GM23248 (cell line): ENCODE results near the gene ZNF48. TPM values are rescaled to one million over a fixed set of nuclear protein-coding genes. Genes with fewer than 3 reads are reported as not detected.

Experiments
- DNase-seq: peaks from one replicate; pipeline ENCODE4 v3.0.0-alpha.2; 2015
- H2AFZ ChIP-seq: fragments of 200-600 bp; sonication (generic); 2 replicates; pipeline ENCODE4 v1.6.1; 2016; ENCODE audit warnings: antibody characterized with exemption
- H3F3A ChIP-seq: fragments of 200-600 bp; sonication (generic); 2 replicates; pipeline ENCODE4 v1.6.1; 2016; ENCODE audit warnings: mild to moderate bottlenecking, antibody characterized with exemption, mixed run types; ENCODE audit not compliant: insufficient read depth
- H3K27ac ChIP-seq: fragments of 200-600 bp; sonication (generic); 2 replicates; pipeline ENCODE4 v1.5.1; 2016; ENCODE audit warnings: mild to moderate bottlenecking
- H3K27me3 ChIP-seq: fragments of 200-600 bp; sonication (generic); replicated peaks from 2 replicates; pipeline ENCODE4 v1.6.1; 2016; ENCODE audit warnings: mild to moderate bottlenecking; ENCODE audit not compliant: insufficient read depth
- H3K36me3 ChIP-seq: fragments of 200-600 bp; sonication (generic); 2 replicates; pipeline ENCODE4 v1.6.1; 2016; ENCODE audit warnings: low read depth, mild to moderate bottlenecking
- H3K4me1 ChIP-seq: fragments of 200-600 bp; sonication (generic); 2 replicates; pipeline ENCODE4 v1.6.1; 2016; ENCODE audit warnings: mild to moderate bottlenecking; ENCODE audit not compliant: insufficient read depth
- H3K4me2 ChIP-seq: fragments of 200-600 bp; sonication (generic); one replicate; pipeline ENCODE4 v1.6.1; 2016; ENCODE audit warnings: mild to moderate bottlenecking; ENCODE audit not compliant: unreplicated experiment
- H3K4me3 ChIP-seq: fragments of 200-600 bp; sonication (generic); 2 replicates; pipeline ENCODE4 v1.5.1; 2016; ENCODE audit warnings: mild to moderate bottlenecking
- H3K79me2 ChIP-seq: fragments of 200-600 bp; sonication (generic); 2 replicates; pipeline ENCODE4 v1.6.1; 2016; ENCODE audit warnings: mild to moderate bottlenecking; ENCODE audit not compliant: insufficient read depth
- H3K9ac ChIP-seq: fragments of 200-600 bp; sonication (generic); 2 replicates; pipeline ENCODE4 v1.6.1; 2016; ENCODE audit warnings: mild to moderate bottlenecking
- H3K9me2 ChIP-seq: fragments of 200-600 bp; sonication (generic); 2 replicates; pipeline ENCODE4 v1.6.1; 2016; ENCODE audit warnings: mixed run types, mild to moderate bottlenecking, moderate library complexity; ENCODE audit not compliant: insufficient read depth
- H3K9me3 ChIP-seq: fragments of 200-600 bp; sonication (generic); one replicate; pipeline ENCODE4 v1.6.1; 2017; ENCODE audit warnings: low read depth
- H4K20me1 ChIP-seq: fragments of 200-600 bp; sonication (generic); 2 replicates; pipeline ENCODE4 v1.6.0; 2016; ENCODE audit not compliant: insufficient read depth
- EZH2 ChIP-seq: fragments of 200-600 bp; sonication (generic); IDR thresholded peaks from 2 replicates; pipeline ENCODE4 v1.6.1; 2018; ENCODE audit warnings: antibody characterized with exemption, mild to moderate bottlenecking; ENCODE audit not compliant: insufficient read depth, poor library complexity, severe bottlenecking
- EZH2phosphoT487 ChIP-seq: fragments of 200-600 bp; sonication (generic); IDR thresholded peaks from 2 replicates; pipeline ENCODE4 v1.6.1; 2018; ENCODE audit warnings: antibody characterized with exemption, moderate library complexity, mild to moderate bottlenecking, low read depth; ENCODE audit not compliant: insufficient read depth
- WGBS, 2 experiments: methylation state at CpG; one replicate each; pipeline ENCODE4 v1.1.6; 2015 to 2017; ENCODE audit warnings: low lambda C conversion rate in 2 of 2, low coverage in 1 of 2; ENCODE audit errors: missing lambda C conversion rate in 2 of 2; 5-methylcytosine and 5-hydroxymethylcytosine counted together
- in situ Hi-C: fragments of 300-500 bp; cut with MboI; formaldehyde crosslinking; loops from 2 replicates; pipeline ENCODE4 v1.15.0; 2020
- polyA plus RNA-seq: library from polyadenylated mRNA; unstranded; fragments of >200 nt; fragmentation: Nextera tagmentation; extraction: Ambion mirVana; gene quantifications from 2 replicates; pipeline ENCODE4 v1.2.1, GENCODE V29; 2016
- total RNA-seq: library from RNA; depleted of rRNA; stranded (reverse); fragments of >200 nt; shearing (Covaris generic); gene quantifications from 2 replicates; pipeline ENCODE4 v1.2.3, GENCODE V29; 2014

ZNF48 gene
- total and polyA plus RNA-seq, 2 experiments from 2014 or later, result 0.81 to 16.2 TPM

DNA sequence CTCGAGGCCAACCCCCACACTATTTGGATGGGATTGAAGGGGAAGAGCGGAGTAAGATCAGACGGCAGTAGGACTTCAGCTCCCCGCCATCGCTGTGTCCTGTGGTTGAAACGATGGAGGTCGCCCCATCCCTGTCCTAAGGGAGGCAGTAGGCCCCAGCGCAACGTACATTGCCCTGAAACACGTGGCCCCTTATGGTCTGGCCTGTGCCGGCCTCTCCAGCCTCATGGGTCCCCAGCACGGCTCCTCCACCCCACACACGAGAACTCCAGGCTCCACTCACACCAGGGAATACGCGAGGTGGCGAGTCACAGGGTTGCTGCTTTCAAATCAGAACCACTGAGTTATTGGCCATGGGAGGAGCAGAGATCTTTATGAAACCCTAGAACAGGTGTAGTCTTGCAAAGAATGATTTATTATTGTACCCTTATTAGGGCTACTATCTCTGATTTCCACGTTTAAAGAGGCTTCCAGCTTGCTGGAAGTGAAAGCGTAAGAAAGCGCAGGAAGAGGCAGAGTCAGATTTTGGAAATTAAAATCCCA, 35.3 kb downstream of the ZNF48 start:
- Histone ChIP-seq H3K9me2 (no peaks in the 10 kb centered on the region), H3K27me3 (no peaks in the 10 kb centered on the region), H4K20me1 (no peaks in the 10 kb centered on the region), H3K27ac (peak overlapping the region; percentile 16), H3K79me2 (peaks cover 15% of the 10 kb centered on the region; the same call in 1 of the 2 replicates), H3F3A (no peaks in the 10 kb centered on the region), H3K36me3 (no peaks in the 10 kb centered on the region), H3K4me1 (0 out of 2 replicates have a peak, but pooled peaks cover 6% of the 10 kb centered on the region), H3K4me3 (peak overlapping the region; percentile 84), H3K9me3 (no peaks in the 10 kb centered on the region), H3K4me2 (peak overlapping the region; percentile 85), H2AFZ (peak overlapping the region; percentile 93), H3K9ac (peak overlapping the region; percentile 70)
- WGBS, 2 experiments, result 45 to 46% methylated on average over 15 to 19 of the region's 19 CpGs
- DNase-seq, result peak; percentile 45
- TF ChIP-seq EZH2 (no peak), EZH2phosphoT487 (no peak)
- in situ Hi-C loops, result no loop called here

GRCh38 chr16:30434852-30435251, 39.6 kb downstream of the ZNF48 start:
- in situ Hi-C loops, result no loop called here

DNA sequence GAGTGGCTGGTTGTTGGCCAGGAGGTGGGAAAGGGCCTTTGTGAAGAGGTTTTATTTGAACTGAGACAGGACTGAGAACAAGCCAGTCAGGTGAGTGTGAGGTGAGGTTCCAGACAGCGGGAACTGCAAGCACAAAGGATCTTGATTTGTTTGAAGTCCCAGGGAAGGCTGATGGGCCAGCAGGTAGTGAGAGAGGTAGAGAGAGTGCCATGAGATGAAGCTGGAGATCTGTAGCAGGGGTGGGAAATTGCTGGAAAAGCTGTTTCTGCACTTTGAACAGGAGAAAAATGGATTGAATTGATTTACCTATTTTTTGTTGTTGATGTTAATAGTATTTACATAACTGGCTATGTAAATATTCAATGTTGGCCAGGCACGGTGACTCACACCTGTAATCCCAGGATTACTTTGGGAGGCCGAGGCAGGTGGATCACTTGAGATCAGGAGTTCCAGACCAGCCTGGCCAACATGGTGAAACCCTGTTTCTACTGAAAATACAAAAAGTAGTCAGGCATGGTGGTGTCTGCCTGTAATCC, 42.4 kb downstream of the ZNF48 start:
- in situ Hi-C loops, result no loop called here
- H3K9me3 ChIP-seq, result no peaks in the 10 kb centered on the region
- H3K4me2 ChIP-seq, result no peak overlapping the region
- H3K9ac ChIP-seq, result no peak overlapping the region
- H3F3A ChIP-seq, result peaks cover 5% of the 10 kb centered on the region; the same call in 1 of the 2 replicates
- H3K27me3 ChIP-seq, result no peaks in the 10 kb centered on the region
- WGBS, 2 experiments, result 43 to 50% methylated on average over 3 of the region's 3 CpGs
- no peak overlapping the region for H3K4me3 ChIP-seq
- no peaks in the 10 kb centered on the region for H3K4me1 ChIP-seq
- no peaks in the 10 kb centered on the region for H3K9me2 ChIP-seq
- H2AFZ ChIP-seq, result no peak overlapping the region
- no peak for DNase-seq
- TF ChIP-seq EZH2 (no peak), EZH2phosphoT487 (no peak)
- no peaks in the 10 kb centered on the region for H3K36me3 ChIP-seq
- no peaks in the 10 kb centered on the region for H3K79me2 ChIP-seq
- H3K27ac ChIP-seq, result no peak overlapping the region
- no peaks in the 10 kb centered on the region for H4K20me1 ChIP-seq

More at GRCh38 chr16:30434852-30435251, 39.6 kb downstream of the ZNF48 start:
- Histone ChIP-seq H3K4me2 (no peak overlapping the region), H3K27me3 (no peaks in the 10 kb centered on the region), H3K79me2 (no peaks in the 10 kb centered on the region), H4K20me1 (no peaks in the 10 kb centered on the region), H3K36me3 (no peaks in the 10 kb centered on the region), H3K9ac (no peak overlapping the region), H3F3A (no peaks in the 10 kb centered on the region), H3K27ac (no peak overlapping the region), H2AFZ (no peak overlapping the region), H3K4me1 (no peaks in the 10 kb centered on the region), H3K4me3 (no peak overlapping the region), H3K9me2 (no peaks in the 10 kb centered on the region), H3K9me3 (no peaks in the 10 kb centered on the region)
- 31 to 32% methylated on average over 4 of the region's 4 CpGs for WGBS, 2 experiments
- DNase-seq, result no peak
- no peak for TF ChIP-seq EZH2phosphoT487
- TF ChIP-seq EZH2, result no peak

DNA sequence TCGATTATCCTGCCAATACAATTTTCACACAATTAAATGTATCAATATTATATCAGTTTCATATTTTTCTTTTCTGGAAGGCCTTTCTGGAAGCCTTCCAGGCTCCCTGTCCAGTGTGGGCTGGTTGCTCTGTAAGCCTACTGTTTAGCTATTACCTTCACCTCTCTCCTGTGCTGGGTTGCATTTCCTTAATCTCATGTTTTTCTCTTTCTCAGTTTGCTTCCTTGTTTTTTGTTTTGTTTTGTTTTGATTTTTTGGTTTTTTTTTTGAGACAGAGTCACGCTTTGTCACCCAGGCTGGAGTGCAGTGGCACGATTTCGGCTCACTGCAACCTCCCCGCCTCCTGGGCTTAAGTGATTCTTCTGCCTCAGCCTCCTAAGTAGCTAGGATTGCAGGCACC, 43.6 kb downstream of the ZNF48 start:
- H3K27me3 ChIP-seq, result no peaks in the 10 kb centered on the region
- H3K4me1 ChIP-seq, result peaks cover 4% of the 10 kb centered on the region; the same call in 1 of the 2 replicates
- peaks cover 13% of the 10 kb centered on the region; the same call in 1 of the 2 replicates for H3F3A ChIP-seq
- no peaks in the 10 kb centered on the region for H4K20me1 ChIP-seq
- peaks cover 4% of the 10 kb centered on the region; the same call in 1 of the 2 replicates for H3K36me3 ChIP-seq
- no peaks in the 10 kb centered on the region for H3K9me2 ChIP-seq
- H3K27ac ChIP-seq, result no peak overlapping the region
- no peak for DNase-seq
- 80 to 84% methylated on average over 5 of the region's 5 CpGs for WGBS, 2 experiments
- no peak overlapping the region for H3K4me2 ChIP-seq
- no peak overlapping the region for H3K9ac ChIP-seq
- in situ Hi-C loops, result no loop called here
- no peak overlapping the region for H3K4me3 ChIP-seq
- TF ChIP-seq EZH2, result no peak
- no peak for TF ChIP-seq EZH2phosphoT487
- peaks cover 2% of the 10 kb centered on the region for H3K79me2 ChIP-seq
- H2AFZ ChIP-seq, result no peak overlapping the region
- H3K9me3 ChIP-seq, result no peaks in the 10 kb centered on the region
